CD1c-positive myeloid dendritic cell (primary cell): ENCODE data around the gene G6PC1.
A peak's percentile ranks its signal among the peaks of the same experiment; 100 is the strongest.
"Not testable (repeated sequence)": the region's sequence is repeated elsewhere in the genome, so short reads cannot be mapped to it uniquely, and the experiment has no call there.

Experiments
- DNase-seq: peaks from one replicate; pipeline ENCODE4 v3.0.0-alpha.2; 2016; ENCODE audit errors: extremely low spot score

Gene G6PC1

DNA sequence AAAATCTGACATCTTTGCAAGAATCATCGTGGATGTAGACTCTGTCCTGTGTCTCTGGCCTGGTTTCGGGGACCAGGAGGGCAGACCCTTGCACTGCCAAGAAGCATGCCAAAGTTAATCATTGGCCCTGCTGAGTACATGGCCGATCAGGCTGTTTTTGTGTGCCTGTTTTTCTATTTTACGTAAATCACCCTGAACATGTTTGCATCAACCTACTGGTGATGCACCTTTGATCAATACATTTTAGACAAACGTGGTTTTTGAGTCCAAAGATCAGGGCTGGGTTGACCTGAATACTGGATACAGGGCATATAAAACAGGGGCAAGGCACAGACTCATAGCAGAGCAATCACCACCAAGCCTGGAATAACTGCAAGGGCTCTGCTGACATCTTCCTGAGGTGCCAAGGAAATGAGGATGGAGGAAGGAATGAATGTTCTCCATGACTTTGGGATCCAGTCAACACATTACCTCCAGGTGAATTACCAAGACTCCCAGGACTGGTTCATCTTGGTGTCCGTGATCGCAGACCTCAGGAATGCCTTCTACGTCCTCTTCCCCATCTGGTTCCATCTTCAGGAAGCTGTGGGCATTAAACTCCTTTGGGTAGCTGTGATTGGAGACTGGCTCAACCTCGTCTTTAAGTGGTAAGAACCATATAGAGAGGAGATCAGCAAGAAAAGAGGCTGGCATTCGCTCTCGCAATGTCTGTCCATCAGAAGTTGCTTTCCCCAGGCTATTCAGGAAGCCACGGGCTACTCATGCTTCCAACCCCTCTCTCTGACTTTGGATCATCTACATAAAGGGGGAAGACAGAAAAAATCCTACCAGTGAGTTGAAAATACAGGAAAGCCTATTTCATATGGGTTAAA, at the start of gene G6PC1:
G6PC1 (plus strand) TSS at position 340 of the 872 bp plus-strand sequence; CDS start at position 418, 78 bp downstream.
- no peak for DNase-seq

DNA sequence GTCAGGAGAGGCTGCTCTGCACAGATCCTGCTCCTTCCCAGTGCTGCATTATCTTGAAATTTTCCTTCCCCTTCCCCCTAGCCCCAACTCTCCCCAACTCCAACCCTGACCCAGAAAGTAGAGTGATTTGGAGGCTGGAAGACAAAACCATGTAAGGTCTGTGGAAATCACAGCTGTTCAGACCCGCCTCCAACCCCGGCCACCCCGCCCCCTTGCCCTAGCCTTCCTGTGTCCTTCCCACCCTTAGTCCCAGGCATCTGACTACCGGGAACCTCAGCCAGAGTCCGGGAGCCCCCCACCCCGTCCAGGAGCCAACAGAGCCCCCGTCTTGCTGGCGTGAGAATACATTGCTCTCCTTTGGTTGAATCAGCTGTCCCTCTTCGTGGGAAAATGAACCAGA, 49.6 kb upstream of the G6PC1 start, which contains the start of gene AOC3:
AOC3 (plus strand) TSS at position 246 of the 400 bp plus-strand sequence; CDS start at position 391, 145 bp downstream.
- DNase-seq: no peak

DNA sequence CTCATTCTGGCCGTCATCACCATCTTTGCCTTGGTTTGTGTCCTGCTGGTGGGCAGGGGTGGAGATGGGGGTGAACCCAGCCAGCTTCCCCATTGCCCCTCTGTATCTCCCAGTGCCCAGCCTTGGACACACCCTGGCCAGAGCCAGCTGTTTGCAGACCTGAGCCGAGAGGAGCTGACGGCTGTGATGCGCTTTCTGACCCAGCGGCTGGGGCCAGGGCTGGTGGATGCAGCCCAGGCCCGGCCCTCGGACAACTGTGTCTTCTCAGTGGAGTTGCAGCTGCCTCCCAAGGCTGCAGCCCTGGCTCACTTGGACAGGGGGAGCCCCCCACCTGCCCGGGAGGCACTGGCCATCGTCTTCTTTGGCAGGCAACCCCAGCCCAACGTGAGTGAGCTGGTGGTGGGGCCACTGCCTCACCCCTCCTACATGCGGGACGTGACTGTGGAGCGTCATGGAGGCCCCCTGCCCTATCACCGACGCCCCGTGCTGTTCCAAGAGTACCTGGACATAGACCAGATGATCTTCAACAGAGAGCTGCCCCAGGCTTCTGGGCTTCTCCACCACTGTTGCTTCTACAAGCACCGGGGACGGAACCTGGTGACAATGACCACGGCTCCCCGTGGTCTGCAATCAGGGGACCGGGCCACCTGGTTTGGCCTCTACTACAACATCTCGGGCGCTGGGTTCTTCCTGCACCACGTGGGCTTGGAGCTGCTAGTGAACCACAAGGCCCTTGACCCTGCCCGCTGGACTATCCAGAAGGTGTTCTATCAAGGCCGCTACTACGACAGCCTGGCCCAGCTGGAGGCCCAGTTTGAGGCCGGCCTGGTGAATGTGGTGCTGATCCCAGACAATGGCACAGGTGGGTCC, 49.0 kb upstream of the G6PC1 start:
- not testable (repeated sequence) for DNase-seq

DNA sequence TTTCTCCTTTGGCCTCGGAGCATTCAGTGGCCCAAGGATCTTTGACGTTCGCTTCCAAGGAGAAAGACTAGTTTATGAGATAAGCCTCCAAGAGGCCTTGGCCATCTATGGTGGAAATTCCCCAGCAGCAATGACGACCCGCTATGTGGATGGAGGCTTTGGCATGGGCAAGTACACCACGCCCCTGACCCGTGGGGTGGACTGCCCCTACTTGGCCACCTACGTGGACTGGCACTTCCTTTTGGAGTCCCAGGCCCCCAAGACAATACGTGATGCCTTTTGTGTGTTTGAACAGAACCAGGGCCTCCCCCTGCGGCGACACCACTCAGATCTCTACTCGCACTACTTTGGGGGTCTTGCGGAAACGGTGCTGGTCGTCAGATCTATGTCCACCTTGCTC, 48.2 kb upstream of the G6PC1 start:
- no peak for DNase-seq

DNA sequence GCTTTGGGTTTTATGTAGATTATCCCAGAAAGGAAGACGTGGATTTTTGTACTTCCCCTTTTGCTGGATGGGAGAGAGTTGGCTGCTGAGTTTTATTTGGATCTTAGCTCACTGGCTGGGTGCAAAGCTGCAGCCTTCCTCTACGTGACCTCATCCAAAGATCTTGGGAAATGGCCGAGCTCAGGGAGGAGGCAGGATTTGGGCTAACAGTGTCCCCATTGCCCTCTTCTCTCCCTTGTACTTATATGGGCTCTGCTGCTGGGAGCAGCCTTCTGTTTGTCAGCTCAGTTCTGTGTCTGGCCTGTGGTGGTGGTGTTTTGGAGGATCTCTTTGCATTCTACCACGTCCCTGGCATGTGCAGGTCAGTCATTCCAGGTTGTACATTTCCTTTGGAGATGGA, 47.6 kb upstream of the G6PC1 start:
- peak; percentile 27 for DNase-seq

DNA sequence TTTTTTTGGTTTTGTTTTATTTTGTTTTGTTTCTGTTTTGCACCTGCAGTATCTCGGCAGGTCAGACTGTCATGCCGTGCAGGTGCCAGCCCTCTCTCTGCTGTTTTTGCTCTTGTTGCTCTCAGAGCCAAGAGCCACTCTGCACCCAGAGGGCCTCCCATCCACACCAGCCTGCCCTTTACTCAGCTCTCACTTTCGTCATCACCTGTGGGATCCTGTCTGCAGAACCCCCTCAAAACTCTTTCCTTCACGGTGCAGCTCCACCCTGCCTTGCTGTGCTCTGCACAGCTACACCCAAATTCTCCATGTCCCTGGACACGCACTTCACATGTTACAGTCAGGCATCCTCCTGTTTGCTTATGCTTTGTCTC, 47.0 kb upstream of the G6PC1 start:
- no peak for DNase-seq

DNA sequence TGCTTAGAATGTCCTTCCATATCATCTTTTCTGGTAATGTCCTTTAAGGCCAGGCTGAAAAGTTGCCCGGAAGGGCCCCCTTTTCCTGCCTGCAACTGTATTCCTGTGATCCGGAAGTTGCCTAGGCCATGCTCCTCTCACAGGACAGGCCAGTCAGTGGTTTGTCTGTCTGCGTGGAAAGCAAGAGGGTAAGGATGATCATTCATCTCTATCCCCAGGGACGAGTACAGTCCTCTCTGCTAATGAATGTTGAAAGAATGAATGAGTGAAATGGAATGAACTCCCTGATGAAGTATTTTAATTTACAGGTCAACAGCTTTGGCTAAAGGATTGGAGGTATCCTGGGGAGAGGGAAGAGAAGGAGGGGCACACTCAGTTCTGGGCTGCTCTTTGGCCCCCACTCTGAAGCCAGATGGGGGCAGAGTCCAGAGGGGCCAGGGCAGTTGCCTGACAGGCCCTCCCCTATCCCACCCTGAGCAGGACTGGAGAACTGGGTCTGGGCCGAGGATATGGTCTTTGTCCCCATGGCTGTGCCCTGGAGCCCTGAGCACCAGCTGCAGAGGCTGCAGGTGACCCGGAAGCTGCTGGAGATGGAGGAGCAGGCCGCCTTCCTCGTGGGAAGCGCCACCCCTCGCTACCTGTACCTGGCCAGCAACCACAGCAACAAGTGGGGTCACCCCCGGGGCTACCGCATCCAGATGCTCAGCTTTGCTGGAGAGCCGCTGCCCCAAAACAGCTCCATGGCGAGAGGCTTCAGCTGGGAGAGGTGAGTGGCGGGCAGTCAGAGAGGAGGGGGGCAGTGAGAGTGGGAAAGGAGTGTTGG, 46.4 kb upstream of the G6PC1 start:
- DNase-seq: no peak

DNA sequence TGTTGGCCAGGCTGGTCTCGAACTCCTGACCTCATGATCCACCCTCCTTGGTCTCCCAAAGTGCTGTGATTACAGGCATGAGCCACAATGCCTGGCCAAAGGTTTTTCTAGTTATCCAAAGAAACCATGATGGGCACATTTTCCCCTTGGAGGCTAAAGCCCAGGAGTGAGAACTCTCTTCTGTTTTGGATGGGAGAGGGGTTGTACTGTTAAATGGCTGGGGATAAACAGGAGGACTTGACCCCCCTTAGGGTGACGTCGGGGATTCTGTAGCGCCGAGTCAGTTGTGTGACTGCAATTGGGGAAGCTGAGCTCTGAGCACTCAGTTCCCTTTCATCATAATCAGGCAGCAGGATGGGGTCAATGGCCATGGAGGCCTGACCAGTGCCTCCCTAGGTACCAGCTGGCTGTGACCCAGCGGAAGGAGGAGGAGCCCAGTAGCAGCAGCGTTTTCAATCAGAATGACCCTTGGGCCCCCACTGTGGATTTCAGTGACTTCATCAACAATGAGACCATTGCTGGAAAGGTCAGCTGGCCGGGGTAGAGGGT, 45.5 kb upstream of the G6PC1 start:
- peak; percentile 46 for DNase-seq

DNA sequence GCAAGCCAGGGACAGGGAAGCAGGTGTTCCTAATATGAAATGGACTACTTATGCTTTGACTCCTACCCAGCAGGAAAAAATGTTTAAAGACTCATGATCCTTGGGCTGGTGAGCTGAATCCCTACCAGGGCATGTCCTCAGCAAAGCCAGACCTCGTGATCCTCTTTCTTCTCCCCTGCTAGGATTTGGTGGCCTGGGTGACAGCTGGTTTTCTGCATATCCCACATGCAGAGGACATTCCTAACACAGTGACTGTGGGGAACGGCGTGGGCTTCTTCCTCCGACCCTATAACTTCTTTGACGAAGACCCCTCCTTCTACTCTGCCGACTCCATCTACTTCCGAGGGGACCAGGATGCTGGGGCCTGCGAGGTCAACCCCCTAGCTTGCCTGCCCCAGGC, 44.5 kb upstream of the G6PC1 start:
- DNase-seq: not testable (repeated sequence)

DNA sequence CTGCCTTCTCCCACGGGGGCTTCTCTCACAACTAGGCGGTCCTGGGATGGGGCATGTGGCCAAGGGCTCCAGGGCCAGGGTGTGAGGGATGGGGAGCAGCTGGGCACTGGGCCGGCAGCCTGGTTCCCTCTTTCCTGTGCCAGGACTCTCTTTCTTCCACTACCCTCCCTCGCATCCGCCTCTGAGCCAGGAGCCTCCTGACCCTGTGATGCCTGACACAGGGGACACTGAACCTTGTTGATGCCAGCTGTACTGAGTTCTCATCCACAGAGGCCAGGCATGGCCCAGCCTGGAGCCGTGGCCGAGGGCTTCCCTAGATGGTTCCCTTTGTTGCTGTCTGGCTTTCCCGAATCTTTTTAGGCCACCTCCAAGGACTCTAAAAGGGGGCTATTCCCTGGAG, 44.1 kb upstream of the G6PC1 start:
- not testable (repeated sequence) for DNase-seq

DNA sequence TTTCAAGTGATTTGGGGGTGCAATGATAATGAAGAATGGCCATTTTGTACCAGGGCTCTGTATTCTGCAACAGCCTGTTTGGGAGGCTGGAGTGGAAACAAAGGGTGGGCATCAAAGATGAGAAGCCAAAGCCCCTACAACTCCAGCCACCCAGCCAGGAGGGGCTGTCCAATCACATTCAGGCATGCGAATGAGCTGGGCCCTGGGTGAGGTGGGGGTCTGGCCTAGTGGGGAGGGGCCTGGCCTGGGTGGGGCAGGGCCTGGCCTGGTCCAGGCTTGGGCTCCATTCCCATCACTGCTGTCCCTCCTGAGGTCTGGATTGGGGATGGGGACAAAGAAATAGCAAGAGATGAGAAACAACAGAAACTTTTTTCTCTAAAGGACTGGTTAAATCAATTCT, 43.2 kb upstream of the G6PC1 start:
- no peak for DNase-seq

DNA sequence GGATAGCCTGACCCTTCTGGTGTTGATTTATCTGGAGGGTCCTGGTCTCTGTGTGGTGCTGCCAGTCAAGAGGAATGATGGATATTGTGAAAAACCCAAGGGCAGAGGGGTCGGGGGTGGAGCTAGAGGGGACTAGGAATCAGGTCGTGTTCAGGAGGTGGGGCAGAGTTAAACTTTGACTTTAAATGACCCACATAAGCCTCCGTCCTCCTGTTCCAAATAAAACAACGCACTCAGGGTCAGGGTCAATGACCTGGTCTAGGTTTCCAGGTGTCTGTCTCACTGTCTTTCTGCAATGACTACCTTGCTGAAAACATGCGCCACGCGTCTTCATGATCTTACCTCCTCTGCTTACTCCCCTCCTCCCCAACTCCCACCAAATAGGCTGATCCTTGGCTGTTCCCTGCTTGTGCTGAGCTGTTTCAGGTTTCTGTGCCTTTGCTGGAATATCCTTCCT, 34.9 kb upstream of the G6PC1 start:
- no peak for DNase-seq

DNA sequence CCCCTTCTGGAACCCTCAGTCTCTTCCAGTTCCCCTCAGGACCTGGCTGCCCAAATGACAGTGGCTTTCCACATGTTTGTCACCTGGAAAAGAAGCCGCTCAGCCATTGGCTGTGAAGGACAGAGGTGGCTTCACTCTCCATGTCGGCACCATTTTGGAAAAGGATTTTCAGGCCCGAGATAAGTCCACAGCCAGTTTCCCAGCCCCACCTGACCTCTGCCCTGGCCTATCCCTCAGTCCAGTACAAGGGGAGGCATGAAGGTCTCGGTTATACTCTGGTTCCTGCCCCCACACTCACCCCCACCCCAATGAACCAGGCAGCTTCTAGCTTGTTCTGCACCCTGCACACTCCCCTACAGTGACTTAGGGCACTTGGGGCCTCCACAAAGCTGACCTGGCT, 34.4 kb upstream of the G6PC1 start:
- DNase-seq: no peak

DNA sequence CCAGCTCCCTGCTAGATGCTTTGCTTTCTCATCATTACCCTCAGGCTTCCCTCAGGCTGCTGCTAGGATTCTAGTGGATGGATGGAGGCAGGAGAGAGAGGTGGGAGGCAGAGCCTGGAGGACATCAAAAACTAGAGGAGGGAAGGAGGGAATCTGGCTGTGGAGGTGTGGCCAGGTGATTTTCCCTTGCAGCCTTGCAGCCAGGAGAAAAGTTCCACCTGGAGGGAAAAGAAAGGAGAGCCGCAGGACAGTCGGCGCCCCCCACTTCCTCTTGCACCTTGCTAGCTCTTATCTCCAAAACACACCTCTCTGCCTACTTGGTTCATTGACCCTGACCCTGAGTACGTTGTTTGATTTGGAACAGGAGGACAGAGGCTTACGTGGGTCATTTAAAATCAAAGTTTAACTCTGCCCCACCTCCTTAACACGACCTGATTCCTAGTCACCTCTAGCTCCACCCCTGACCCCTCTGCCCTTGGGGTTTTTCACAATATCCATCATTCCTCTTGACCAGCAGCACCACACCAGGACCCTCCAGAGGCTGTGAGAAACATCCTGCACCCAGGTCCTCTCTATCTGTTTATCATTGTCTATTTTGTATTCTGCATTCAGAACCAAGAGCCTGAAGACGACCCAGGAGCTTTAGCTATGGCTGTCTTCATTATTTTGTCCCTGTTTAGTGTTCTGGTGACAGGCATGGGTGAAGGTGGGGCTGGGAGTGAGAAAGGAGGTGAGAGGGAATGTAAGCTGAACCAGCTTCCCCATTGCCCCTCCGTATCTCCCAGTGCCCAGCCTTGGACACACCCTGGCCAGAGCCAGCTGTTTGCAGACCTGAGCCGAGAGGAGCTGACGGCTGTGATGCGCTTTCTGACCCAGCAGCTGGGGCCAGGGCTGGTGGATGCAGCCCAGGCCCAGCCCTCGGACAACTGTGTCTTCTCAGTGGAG, 33.7 kb upstream of the G6PC1 start:
- DNase-seq: no peak

DNA sequence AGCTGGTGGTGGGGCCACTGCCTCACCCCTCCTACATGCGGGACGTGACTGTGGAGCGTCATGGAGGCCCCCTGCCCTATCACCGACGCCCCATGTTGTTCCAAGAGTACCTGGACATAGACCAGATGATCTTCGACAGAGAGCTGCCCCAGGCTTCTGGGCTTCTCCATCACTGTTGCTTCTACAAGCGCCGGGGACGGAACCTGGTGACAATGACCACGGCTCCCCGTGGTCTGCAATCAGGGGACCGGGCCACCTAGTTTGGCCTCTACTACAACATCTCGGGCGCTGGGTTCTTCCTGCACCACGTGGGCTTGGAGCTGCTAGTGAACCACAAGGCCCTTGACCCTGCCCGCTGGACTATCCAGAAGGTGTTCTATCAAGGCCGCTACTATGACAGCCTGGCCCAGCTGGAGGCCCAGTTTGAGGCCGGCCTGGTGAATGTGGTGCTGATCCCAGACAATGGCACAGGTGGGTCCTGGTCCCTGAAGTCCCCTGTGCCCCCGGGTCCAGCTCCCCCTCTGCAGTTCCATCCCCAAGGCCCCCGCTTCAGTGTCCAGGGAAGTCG, 32.8 kb upstream of the G6PC1 start:
- DNase-seq: not testable (repeated sequence)

DNA sequence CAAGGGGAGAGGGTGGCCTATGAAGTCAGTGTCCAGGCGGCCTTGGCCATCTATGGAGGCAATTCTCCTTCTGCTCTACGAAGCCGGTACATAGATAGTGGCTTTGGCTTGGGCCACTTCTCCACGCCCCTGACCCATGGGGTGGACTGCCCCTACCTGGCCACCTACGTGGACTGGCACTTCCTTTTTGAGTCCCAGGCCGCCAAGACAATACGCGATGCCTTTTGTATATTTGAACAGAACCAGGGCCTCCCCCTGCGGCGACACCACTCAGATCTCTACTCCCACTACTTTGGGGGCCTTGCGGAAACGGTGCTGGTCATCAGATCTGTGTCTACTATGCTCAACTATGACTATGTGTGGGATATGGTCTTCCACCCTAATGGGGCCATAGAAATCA, 32.3 kb upstream of the G6PC1 start:
- DNase-seq: no peak

DNA sequence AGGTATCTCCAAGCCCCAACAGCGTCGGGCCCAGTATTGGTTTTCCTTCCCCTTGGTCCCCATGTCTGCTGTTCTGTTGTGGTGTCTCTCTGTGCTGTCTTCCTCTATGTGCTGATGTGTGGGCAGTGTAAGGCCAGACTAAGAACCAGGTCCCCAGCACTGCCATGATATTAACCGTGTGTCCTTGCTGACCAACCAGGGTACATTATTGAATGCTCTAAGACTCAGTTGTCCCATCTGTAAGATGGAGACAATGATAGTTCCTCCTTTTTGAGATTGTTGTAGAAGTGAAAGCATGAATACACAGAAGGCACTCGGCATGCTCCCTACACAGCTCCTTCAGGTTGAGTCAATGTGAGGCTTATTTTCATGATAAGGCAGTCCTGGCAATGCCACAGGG, 29.0 kb upstream of the G6PC1 start:
- DNase-seq: no peak

DNA sequence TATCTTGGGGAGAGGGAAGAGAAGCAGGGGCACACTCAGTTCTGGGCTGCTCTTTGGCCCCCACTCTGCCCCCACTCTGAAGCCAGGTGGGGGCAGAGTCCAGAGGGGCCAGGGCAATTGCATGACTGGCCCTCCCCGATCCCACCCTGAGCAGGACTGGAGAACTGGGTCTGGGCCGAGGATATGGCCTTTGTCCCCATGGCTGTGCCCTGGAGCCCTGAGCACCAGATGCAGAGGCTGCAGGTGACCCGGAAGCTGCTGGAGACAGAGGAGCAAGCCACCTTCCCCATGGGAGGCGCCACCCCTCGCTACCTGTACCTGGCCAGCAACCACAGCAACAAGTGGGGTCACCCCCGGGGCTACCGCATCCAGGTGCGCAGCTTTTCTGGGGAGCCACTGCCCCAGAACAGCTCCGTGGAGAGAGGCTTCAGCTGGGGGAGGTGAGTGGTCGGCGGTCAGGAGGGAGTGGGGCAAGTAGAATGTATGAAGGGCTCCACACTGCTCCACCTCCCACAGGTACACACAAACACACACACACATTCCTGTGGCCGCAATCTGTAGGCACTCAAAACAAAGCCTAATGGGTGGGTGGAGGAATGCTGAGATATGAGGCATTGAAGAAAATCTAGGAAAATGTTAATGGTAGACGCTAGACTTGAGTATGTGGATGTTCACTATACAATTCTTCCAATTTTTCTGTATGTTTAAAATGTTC, 28.2 kb upstream of the G6PC1 start:
- DNase-seq: no peak

DNA sequence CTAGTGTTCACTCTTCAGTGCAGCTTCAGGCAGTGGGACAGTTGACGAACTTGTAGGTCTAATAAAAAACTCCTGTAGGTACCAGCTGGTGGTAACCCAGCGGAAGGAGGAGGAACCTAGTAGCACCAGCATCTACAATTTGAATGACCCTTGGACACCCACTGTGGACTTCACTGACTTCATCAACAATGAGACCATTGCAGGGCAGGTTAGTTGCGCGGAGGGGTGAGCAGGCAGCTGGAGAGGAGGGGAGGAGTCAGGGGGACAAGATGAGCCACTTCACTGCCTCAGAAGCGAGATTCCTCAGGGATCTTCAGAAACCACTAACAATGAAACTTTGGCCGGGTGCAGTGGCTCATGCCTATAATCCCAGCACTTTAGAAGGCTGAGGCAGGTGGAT, 27.3 kb upstream of the G6PC1 start:
- no peak for DNase-seq
